ENCODE results near the gene TRIM24. TPM values are rescaled to one million over a fixed set of nuclear protein-coding genes. Genes with fewer than 3 reads are reported as not detected.
"Not testable (repeated sequence)": the region's sequence is repeated elsewhere in the genome, so short reads cannot be mapped to it uniquely, and the experiment has no call there.

Gene TRIM24
- total RNA-seq, 6 experiments from 2014 or later, result 7.9 to 11.2 (median 9.9) TPM

DNA sequence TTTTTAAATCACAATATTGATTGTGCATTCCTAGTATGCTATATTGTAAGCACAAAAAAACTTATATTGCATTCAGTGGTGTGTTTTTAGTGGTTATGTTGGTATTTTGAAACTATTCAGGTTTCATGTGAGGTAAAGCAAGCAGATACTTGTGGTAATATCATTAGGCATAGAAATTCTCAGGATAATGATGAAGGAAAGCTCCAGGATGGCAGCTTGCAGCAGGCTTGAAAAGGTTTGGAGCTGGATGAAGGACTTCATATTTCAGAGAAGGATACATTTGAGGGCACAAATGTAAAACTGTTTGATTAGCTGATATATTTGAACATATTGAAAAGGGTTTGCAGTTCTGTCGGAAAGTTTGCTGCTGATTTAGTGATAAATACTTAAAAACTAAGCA, 17.5 kb downstream of the TRIM24 start:
- no peak overlapping the region for H3K27ac Mint-ChIP-seq
- TF ChIP-seq CTCF (IDR thresholded peaks at IDR 0.05), result no peak
- no peaks in the 10 kb centered on the region for H3K9me3 Mint-ChIP-seq
- no peaks in the 10 kb centered on the region for H3K36me3 Mint-ChIP-seq (ENCODE audit: low read depth)
- H3K4me1 Mint-ChIP-seq (ENCODE audit: low read depth), result peaks cover 6% of the 10 kb centered on the region; the same call in 1 of the 2 replicates
- no peak overlapping the region for H3K4me3 Mint-ChIP-seq
- DNase-seq, result no peak
- no peaks in the 10 kb centered on the region for H3K27me3 Mint-ChIP-seq (ENCODE audit: insufficient read depth)

GRCh38 chr7:138478499-138478908, 18.4 kb downstream of the TRIM24 start:
- no peaks in the 10 kb centered on the region for H3K36me3 Mint-ChIP-seq (ENCODE audit: low read depth)
- no peaks in the 10 kb centered on the region for H3K9me3 Mint-ChIP-seq
- peaks cover 6% of the 10 kb centered on the region; the same call in 1 of the 2 replicates for H3K4me1 Mint-ChIP-seq (ENCODE audit: low read depth)
- DNase-seq, result no peak
- no peak overlapping the region for H3K27ac Mint-ChIP-seq
- H3K27me3 Mint-ChIP-seq (ENCODE audit: insufficient read depth), result no peaks in the 10 kb centered on the region
- H3K4me3 Mint-ChIP-seq, result no peak overlapping the region
- no peak for TF ChIP-seq CTCF (IDR thresholded peaks at IDR 0.05)

DNA sequence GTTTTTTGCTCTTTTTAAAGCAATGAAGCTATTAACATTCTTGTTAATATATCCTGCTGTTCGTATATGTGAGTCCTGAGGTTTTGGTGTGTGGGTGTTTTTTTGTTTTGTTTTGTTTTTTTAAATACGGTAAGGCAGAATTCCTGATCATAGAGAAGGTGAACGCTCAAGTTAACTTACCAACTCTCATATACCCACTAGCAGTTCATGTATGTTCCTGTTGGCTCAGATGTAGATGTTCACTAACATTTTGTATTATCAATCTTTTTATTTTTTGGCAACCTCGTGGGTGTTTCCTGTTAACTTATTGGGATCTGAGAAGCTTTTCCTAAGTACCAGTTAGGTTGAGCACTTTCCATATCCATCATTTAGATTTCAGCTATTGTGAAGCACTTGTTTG, 20.5 kb downstream of the TRIM24 start:
- H3K9me3 Mint-ChIP-seq, result no peaks in the 10 kb centered on the region
- no peak overlapping the region for H3K27ac Mint-ChIP-seq
- H3K27me3 Mint-ChIP-seq (ENCODE audit: insufficient read depth), result no peaks in the 10 kb centered on the region
- H3K36me3 Mint-ChIP-seq (ENCODE audit: low read depth), result 0 out of 2 replicates have a peak, but pooled peaks cover 2% of the 10 kb centered on the region
- no peak for TF ChIP-seq CTCF (IDR thresholded peaks at IDR 0.05)
- H3K4me1 Mint-ChIP-seq (ENCODE audit: low read depth), result peaks cover 6% of the 10 kb centered on the region; the same call in 1 of the 2 replicates
- no peak overlapping the region for H3K4me3 Mint-ChIP-seq
- no peak for DNase-seq

- no peaks in the 10 kb centered on the region for H3K9me3 Mint-ChIP-seq
- peaks cover 6% of the 10 kb centered on the region; the same call in 1 of the 2 replicates for H3K4me1 Mint-ChIP-seq (ENCODE audit: low read depth)
- H3K4me3 Mint-ChIP-seq, result no peak overlapping the region
- no peak overlapping the region for H3K27ac Mint-ChIP-seq
- no peak for TF ChIP-seq CTCF (IDR thresholded peaks at IDR 0.05)
- no peaks in the 10 kb centered on the region for H3K27me3 Mint-ChIP-seq (ENCODE audit: insufficient read depth)
- DNase-seq, result no peak
- H3K36me3 Mint-ChIP-seq (ENCODE audit: low read depth), result 0 out of 2 replicates have a peak, but pooled peaks cover 8% of the 10 kb centered on the region
Observed at GRCh38 chr7:138481447-138482380, 21.7 kb downstream of the TRIM24 start.

- H3K27ac Mint-ChIP-seq, result no peak overlapping the region
Observed at GRCh38 chr7:138483531-138483930, 23.5 kb downstream of the TRIM24 start.

GRCh38 chr7:138485508-138485907, 25.4 kb downstream of the TRIM24 start:
- 0 out of 2 replicates have a peak, but pooled peaks cover 12% of the 10 kb centered on the region for H3K36me3 Mint-ChIP-seq (ENCODE audit: low read depth)
- DNase-seq; H3K9me3 Mint-ChIP-seq; H3K27me3 Mint-ChIP-seq (ENCODE audit: insufficient read depth); H3K4me1 Mint-ChIP-seq (ENCODE audit: low read depth); H3K27ac Mint-ChIP-seq; H3K4me3 Mint-ChIP-seq: not testable (repeated sequence)

More at GRCh38 chr7:138483531-138483930, 23.5 kb downstream of the TRIM24 start:
- no peak for TF ChIP-seq CTCF (IDR thresholded peaks at IDR 0.05)
- no peaks in the 10 kb centered on the region for H3K9me3 Mint-ChIP-seq
- H3K36me3 Mint-ChIP-seq (ENCODE audit: low read depth), result 0 out of 2 replicates have a peak, but pooled peaks cover 8% of the 10 kb centered on the region
- no peak overlapping the region for H3K4me3 Mint-ChIP-seq
- no peak for DNase-seq
- no peaks in the 10 kb centered on the region for H3K27me3 Mint-ChIP-seq (ENCODE audit: insufficient read depth)
- peaks cover 6% of the 10 kb centered on the region; the same call in 1 of the 2 replicates for H3K4me1 Mint-ChIP-seq (ENCODE audit: low read depth)

DNA sequence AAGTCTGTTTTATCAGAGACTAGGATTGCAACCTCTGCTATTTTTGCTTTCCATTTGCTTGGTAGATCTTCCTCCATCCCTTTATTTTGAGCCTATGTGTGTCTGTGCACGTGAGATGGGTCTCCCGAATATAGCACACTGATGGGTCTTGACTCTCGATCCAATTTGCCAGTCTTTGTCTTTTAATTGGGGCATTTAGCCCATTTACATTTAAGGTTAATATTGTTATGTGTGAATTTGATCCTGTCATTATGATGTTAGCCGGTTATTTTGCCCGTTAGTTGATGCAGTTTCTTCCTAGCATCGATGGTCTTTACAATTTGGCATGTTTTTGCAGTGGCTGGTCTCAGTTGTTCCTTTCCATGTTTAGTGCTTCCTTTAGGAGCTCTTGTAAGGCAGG, 29.1 kb downstream of the TRIM24 start:
- not testable (repeated sequence) for H3K4me1 Mint-ChIP-seq (ENCODE audit: low read depth); DNase-seq

More for the DNA sequence above, 29.1 kb downstream of the TRIM24 start:
- not testable (repeated sequence) for H3K9me3 Mint-ChIP-seq; H3K4me3 Mint-ChIP-seq; H3K27me3 Mint-ChIP-seq (ENCODE audit: insufficient read depth); H3K27ac Mint-ChIP-seq
- H3K36me3 Mint-ChIP-seq (ENCODE audit: low read depth), result peaks cover 19% of the 10 kb centered on the region; the same call in 1 of the 2 replicates

All from HFFc6 (cell line).